GM23338 (cell line): ENCODE data around the gene FARP1. TPM values are rescaled to one million over a fixed set of nuclear protein-coding genes. Genes with fewer than 3 reads are reported as not detected.
A peak's percentile ranks its signal among the peaks of the same experiment; 100 is the strongest.

Experiments used
- ATAC-seq: fragments of 200-7000 bp; cut with Tn5 transposase; 3 replicates; pipeline ENCODE4 v1.9.1; 2020
- DNase-seq: peaks from one replicate; pipeline ENCODE4 v3.0.0-alpha.2; 2015; ENCODE audit warnings: low spot score
- H2AFZ ChIP-seq: fragments of 200-600 bp; sonication (generic); 2 replicates; pipeline ENCODE4 v1.8.0; 2016; ENCODE audit warnings: antibody characterized with exemption, mild to moderate bottlenecking, moderate library complexity
- H3F3A ChIP-seq: fragments of 200-600 bp; sonication (generic); replicated peaks from 2 replicates; pipeline ENCODE4 v1.8.0; 2017; ENCODE audit warnings: antibody characterized with exemption, mixed run types, low read depth
- H3K27ac ChIP-seq: fragments of 200-600 bp; sonication (generic); 2 replicates; pipeline ENCODE4 v1.6.1; 2016; ENCODE audit warnings: low read depth
- H3K27me3 ChIP-seq: fragments of 200-600 bp; sonication (generic); 2 replicates; pipeline ENCODE4 v1.8.0; 2016; ENCODE audit warnings: mild to moderate bottlenecking, mixed run types, moderate library complexity; ENCODE audit not compliant: insufficient read depth
- H3K36me3 ChIP-seq: fragments of 200-600 bp; sonication (generic); 2 replicates; pipeline ENCODE4 v1.8.0; 2016; ENCODE audit warnings: mild to moderate bottlenecking; ENCODE audit not compliant: insufficient read depth
- H3K4me1 ChIP-seq: fragments of 200-600 bp; sonication (generic); 2 replicates; pipeline ENCODE4 v1.8.0; 2016; ENCODE audit warnings: mild to moderate bottlenecking, moderate library complexity; ENCODE audit not compliant: insufficient read depth
- H3K4me2 ChIP-seq: fragments of 200-600 bp; sonication (generic); 2 replicates; pipeline ENCODE4 v1.7.1; 2017; ENCODE audit warnings: mixed run types
- H3K4me3 ChIP-seq: fragments of 200-600 bp; sonication (generic); 2 replicates; pipeline ENCODE4 v1.6.1; 2016; ENCODE audit warnings: mixed run types
- H3K79me2 ChIP-seq: fragments of 200-600 bp; sonication (generic); replicated peaks from 2 replicates; pipeline ENCODE4 v1.8.0; 2017; ENCODE audit warnings: mild to moderate bottlenecking; ENCODE audit not compliant: insufficient read depth
- H3K9me2 ChIP-seq: fragments of 200-600 bp; sonication (generic); 2 replicates; pipeline ENCODE4 v1.8.0; 2017; ENCODE audit not compliant: insufficient read depth
- H4K20me1 ChIP-seq: fragments of 200-600 bp; sonication (generic); replicated peaks from 2 replicates; pipeline ENCODE4 v1.8.0; 2017; ENCODE audit warnings: mild to moderate bottlenecking; ENCODE audit not compliant: insufficient read depth
- H3K27ac Mint-ChIP-seq: 2 replicates; pipeline ENCODE4 v1.8.0; 2020; ENCODE audit warnings: inconsistent platforms, mild to moderate bottlenecking, moderate library complexity, mixed read lengths
- H3K27me3 Mint-ChIP-seq: 3 replicates; pipeline ENCODE4 v1.8.0; 2022; ENCODE audit warnings: low read depth, mild to moderate bottlenecking, moderate library complexity, mixed read lengths, inconsistent platforms; ENCODE audit not compliant: insufficient read depth, poor library complexity
- H3K36me3 Mint-ChIP-seq: 3 replicates; pipeline ENCODE4 v1.8.0; 2021; ENCODE audit warnings: low read depth, mild to moderate bottlenecking, inconsistent platforms, moderate library complexity, mixed read lengths
- H3K4me1 Mint-ChIP-seq: 3 replicates; pipeline ENCODE4 v1.8.0; 2020; ENCODE audit warnings: mild to moderate bottlenecking, inconsistent platforms, mixed read lengths
- H3K4me3 Mint-ChIP-seq: 3 replicates; pipeline ENCODE4 v1.8.0; 2021; ENCODE audit warnings: moderate library complexity, mild to moderate bottlenecking, inconsistent platforms, mixed read lengths
- H3K9me3 Mint-ChIP-seq: 3 replicates; pipeline ENCODE4 v1.8.0; 2020; ENCODE audit warnings: moderate library complexity, mild to moderate bottlenecking, inconsistent platforms, mixed read lengths
- ETS1 ChIP-seq: IDR thresholded peaks from 2 replicates; pipeline ENCODE4 v1.6.1; 2016; ENCODE audit warnings: antibody characterized with exemption
- NANOG ChIP-seq: IDR thresholded peaks from 2 replicates; pipeline ENCODE4 v1.6.1; 2016; ENCODE audit warnings: antibody characterized with exemption, borderline replicate concordance
- POLR2AphosphoS5 ChIP-seq: IDR thresholded peaks from 2 replicates; pipeline ENCODE4 v1.6.1; 2016; ENCODE audit warnings: antibody characterized with exemption, low read depth
- STAT1 ChIP-seq: IDR thresholded peaks from one replicate; pipeline ENCODE4 v1.6.1; 2016; ENCODE audit warnings: antibody characterized with exemption; ENCODE audit not compliant: unreplicated experiment
- ZNF114 ChIP-seq: fragments of 250-450 bp; sonication (Bioruptor Pico); IDR thresholded peaks from 2 replicates; pipeline ENCODE4 v1.5.0; 2020; ENCODE audit warnings: mild to moderate bottlenecking, moderate library complexity
- ZNF331 ChIP-seq: fragments of 250-450 bp; sonication (Bioruptor Pico); IDR thresholded peaks from 2 replicates; pipeline ENCODE4 v1.5.0; 2020; ENCODE audit warnings: low read depth, mild to moderate bottlenecking, moderate library complexity
- ZNF462 ChIP-seq: fragments of 250-450 bp; sonication (Bioruptor Pico); IDR thresholded peaks from 2 replicates; pipeline ENCODE4 v1.5.0; 2020; ENCODE audit warnings: mild to moderate bottlenecking, moderate library complexity
- polyA plus RNA-seq: library from polyadenylated mRNA; unstranded; fragments of >200 nt; fragmentation: Nextera tagmentation; extraction: Ambion mirVana; gene quantifications from 2 replicates; pipeline ENCODE4 v1.2.1, GENCODE V29; 2016
- total RNA-seq: library from RNA; depleted of rRNA; stranded (reverse); fragments of >200 nt; shearing (Covaris generic); gene quantifications from 2 replicates; pipeline ENCODE4 v1.2.3, GENCODE V29; 2014
- TF ChIP-seq, protein P1 (sequence below): IDR thresholded peaks from one replicate; pipeline ENCODE4 v1.6.1; 2018; ENCODE audit warnings: antibody characterized with exemption; ENCODE audit not compliant: unreplicated experiment

The FARP1 gene
- total and polyA plus RNA-seq, 2 experiments from 2014 or later: 53.6 to 82.5 TPM

DNA sequence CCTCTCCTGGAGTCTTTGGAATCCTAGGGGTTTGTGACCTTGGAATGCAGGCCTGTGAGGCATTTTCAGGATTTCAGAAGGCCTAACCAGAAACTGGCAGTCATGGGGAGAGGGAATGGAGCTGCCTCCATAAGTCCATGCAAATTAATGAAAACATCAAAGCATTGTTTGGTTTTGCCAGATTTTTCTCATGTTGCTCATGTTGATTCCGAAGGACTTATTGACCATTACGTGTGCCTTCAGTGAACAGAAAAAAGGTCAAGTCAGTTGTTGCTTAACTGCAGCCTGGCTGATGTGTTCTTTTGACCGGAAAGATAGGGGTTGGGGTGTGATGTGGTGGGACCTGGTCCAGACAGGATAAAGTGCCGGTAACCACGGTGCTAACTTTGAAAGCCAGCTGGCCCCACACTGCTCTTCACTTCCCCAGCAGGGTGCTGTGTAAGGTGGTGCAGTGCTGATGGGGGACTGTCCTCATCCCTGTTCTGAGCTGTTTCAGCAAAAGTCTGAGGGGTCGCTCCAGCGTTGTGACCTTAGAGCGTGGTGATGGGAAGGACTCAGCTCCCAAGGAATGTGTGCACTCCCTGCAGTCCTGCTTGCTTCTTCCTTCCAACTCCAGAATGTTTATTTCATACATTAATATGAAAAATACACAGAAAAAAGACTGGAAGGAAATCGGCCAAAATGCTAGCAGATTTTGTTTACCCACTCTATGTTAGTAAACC lies 30.7 kb downstream of the FARP1 start:
- H2AFZ ChIP-seq: no peak overlapping the region
- no peak overlapping the region; the same call in 2 of the 3 replicates for H3K4me3 Mint-ChIP-seq
- H3K27ac Mint-ChIP-seq: peak overlapping the region; percentile 76; the same call in 1 of the 2 replicates
- H3K27me3 ChIP-seq: no peaks in the 10 kb centered on the region
- no peaks in the 10 kb centered on the region for H3K9me2 ChIP-seq
- H3K4me1 Mint-ChIP-seq: peaks cover 51% of the 10 kb centered on the region
- peak overlapping the region; percentile 19 for H3K4me2 ChIP-seq
- DNase-seq (peak; percentile 71), ATAC-seq (peak; percentile 65)
- H3K27me3 Mint-ChIP-seq: peaks cover 3% of the 10 kb centered on the region
- peak overlapping the region; percentile 87 for H3K27ac ChIP-seq
- no peaks in the 10 kb centered on the region; the same call in 1 of the 2 replicates for H3F3A ChIP-seq
- H3K79me2 ChIP-seq: peaks cover 82% of the 10 kb centered on the region
- no peaks in the 10 kb centered on the region for H4K20me1 ChIP-seq
- H3K9me3 Mint-ChIP-seq: no peaks in the 10 kb centered on the region
- no peak overlapping the region for H3K4me3 ChIP-seq
- TF ChIP-seq NANOG (no peak), ZNF462 (CRISPR knock-in tag) (peak; percentile 53; the same call in 1 of the 2 replicates)
- no peaks in the 10 kb centered on the region for H3K36me3 ChIP-seq
- H3K4me1 ChIP-seq: peaks cover 47% of the 10 kb centered on the region
- H3K36me3 Mint-ChIP-seq: peaks cover 6% of the 10 kb centered on the region; the same call in 2 of the 3 replicates

DNA sequence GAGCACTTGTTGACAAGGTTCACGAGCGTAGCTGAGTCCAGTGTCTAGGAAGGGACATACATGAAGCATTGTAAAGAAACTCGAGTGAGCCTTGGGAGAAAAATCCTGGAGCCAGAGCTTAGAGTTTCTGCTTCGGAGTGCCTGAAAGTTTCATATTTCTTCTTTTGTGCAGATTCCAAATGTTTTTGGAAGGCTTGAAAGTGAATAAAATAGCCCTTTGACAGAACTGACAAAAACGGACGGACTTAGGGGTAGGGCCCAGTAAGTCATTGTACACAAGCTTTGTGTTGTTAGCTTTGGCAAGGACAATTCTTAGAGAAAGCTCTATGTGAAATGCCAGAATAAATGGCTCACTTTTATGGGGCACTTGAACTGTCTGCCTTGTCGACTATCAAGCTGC lies 31.4 kb downstream of the FARP1 start:
- no peaks in the 10 kb centered on the region for H3K36me3 ChIP-seq
- H3K27ac Mint-ChIP-seq: no peak overlapping the region
- no peak overlapping the region for H3K4me3 Mint-ChIP-seq
- no peaks in the 10 kb centered on the region for H3K27me3 ChIP-seq
- H3K27ac ChIP-seq: peak overlapping the region; percentile 21
- H4K20me1 ChIP-seq: no peaks in the 10 kb centered on the region
- DNase-seq (no peak), ATAC-seq (no peak)
- H3K9me2 ChIP-seq: peaks cover 5% of the 10 kb centered on the region; the same call in 1 of the 2 replicates
- no peaks in the 10 kb centered on the region; the same call in 2 of the 3 replicates for H3K9me3 Mint-ChIP-seq
- no peak overlapping the region for H3K4me2 ChIP-seq
- H3K27me3 Mint-ChIP-seq: peaks cover 2% of the 10 kb centered on the region
- H3K4me1 Mint-ChIP-seq: peaks cover 50% of the 10 kb centered on the region
- TF ChIP-seq STAT1: no peak
- no peak for TF ChIP-seq ETS1
- no peak for TF ChIP-seq POLR2AphosphoS5
- no peak for TF ChIP-seq ZNF331 (CRISPR knock-in tag)
- TF ChIP-seq, protein P1, sequence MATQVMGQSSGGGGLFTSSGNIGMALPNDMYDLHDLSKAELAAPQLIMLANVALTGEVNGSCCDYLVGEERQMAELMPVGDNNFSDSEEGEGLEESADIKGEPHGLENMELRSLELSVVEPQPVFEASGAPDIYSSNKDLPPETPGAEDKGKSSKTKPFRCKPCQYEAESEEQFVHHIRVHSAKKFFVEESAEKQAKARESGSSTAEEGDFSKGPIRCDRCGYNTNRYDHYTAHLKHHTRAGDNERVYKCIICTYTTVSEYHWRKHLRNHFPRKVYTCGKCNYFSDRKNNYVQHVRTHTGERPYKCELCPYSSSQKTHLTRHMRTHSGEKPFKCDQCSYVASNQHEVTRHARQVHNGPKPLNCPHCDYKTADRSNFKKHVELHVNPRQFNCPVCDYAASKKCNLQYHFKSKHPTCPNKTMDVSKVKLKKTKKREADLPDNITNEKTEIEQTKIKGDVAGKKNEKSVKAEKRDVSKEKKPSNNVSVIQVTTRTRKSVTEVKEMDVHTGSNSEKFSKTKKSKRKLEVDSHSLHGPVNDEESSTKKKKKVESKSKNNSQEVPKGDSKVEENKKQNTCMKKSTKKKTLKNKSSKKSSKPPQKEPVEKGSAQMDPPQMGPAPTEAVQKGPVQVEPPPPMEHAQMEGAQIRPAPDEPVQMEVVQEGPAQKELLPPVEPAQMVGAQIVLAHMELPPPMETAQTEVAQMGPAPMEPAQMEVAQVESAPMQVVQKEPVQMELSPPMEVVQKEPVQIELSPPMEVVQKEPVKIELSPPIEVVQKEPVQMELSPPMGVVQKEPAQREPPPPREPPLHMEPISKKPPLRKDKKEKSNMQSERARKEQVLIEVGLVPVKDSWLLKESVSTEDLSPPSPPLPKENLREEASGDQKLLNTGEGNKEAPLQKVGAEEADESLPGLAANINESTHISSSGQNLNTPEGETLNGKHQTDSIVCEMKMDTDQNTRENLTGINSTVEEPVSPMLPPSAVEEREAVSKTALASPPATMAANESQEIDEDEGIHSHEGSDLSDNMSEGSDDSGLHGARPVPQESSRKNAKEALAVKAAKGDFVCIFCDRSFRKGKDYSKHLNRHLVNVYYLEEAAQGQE: no peak
- TF ChIP-seq ZNF114 (CRISPR knock-in tag): no peak
- H3F3A ChIP-seq: no peaks in the 10 kb centered on the region; the same call in 1 of the 2 replicates
- H2AFZ ChIP-seq: no peak overlapping the region
- H3K36me3 Mint-ChIP-seq: peaks cover 13% of the 10 kb centered on the region
- peaks cover 82% of the 10 kb centered on the region for H3K79me2 ChIP-seq
- H3K4me3 ChIP-seq: no peak overlapping the region
- H3K4me1 ChIP-seq: peaks cover 50% of the 10 kb centered on the region
